ENCODE data around the gene ARL6.

The ARL6 gene

GRCh38 chr3:97804471-97804870 lies 39.9 kb downstream of the ARL6 start:
- H3K4me3 Mint-ChIP-seq, result no peak overlapping the region
- H3K9me3 Mint-ChIP-seq, result no peaks in the 10 kb centered on the region
- peaks cover 2% of the 10 kb centered on the region for H3K36me3 Mint-ChIP-seq
- no peak for DNase-seq (ENCODE audit: low spot score in 2 of 2)
- H3K4me1 Mint-ChIP-seq, result no peaks in the 10 kb centered on the region
- H3K27ac Mint-ChIP-seq, result no peak overlapping the region
- H3K27me3 Mint-ChIP-seq, result no peaks in the 10 kb centered on the region
- ATAC-seq (ENCODE audit: low read depth), result no peak

DNA sequence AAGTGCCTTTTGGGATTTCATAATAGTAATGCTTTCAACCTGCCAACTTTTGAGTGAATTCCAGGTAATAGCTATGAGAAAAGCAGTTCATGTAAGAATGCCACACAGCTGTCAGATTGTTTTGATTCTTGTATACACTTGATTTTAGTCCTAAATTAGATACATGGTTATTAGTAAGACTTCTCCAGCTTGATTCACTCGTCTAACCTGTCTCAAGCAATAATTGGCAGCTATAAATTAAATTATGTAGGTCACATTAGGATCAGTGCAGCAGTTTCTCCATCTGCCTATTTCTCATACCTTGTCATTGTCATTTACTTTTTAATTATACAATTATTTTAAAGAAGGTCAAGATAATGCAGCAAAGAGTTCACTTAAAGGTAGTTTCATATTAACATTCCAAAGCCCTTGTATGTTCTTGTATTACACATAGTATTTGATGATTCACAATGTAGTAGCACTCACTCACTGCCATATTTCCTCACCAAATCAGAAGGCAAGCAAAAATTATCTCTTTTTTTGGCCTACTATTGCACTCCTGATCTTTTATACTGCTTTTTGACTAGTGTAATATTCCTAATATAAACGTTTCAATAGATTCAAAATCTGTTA lies 46.3 kb downstream of the ARL6 start:
- no peak overlapping the region for H3K4me3 Mint-ChIP-seq

DNA sequence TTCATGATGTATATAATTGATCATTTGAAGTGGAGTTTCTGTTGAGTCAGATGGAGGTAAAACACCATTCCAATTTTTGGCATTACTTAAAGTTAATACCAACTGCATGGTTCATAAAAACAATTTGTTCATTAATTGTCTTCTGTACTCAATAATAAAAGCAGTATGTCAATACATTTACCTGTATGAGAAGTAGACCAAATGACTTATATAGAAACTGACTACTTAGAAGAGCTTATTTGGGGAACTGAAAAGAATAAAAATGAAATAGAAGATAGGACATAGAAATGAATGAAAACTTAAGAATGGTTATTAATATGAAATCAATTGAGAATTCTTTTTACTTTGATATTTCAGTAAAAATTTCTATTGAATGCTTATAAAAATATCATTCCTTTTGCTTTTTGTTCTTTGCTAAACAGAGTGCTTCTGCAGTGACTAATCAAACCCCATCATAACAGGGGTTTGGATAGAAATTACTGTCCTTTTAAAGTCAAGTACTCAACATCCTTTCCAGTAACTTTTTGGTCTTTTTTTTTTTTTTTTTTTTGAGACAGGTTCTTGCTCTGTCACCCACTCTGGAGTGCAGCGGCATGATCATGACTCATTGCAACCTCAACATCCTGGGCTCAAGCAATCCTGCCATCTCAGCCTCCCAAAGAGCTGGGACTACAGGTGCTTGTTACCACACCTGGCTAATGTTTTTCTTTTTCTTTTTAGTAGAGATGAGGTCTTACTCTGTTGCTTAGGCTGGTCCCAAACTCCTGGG lies 50.8 kb downstream of the ARL6 start:
- Mint-ChIP-seq H3K36me3 (no peaks in the 10 kb centered on the region), H3K4me1 (no peaks in the 10 kb centered on the region), H3K4me3 (no peak overlapping the region), H3K9me3 (no peaks in the 10 kb centered on the region), H3K27ac (no peak overlapping the region), H3K27me3 (peaks cover 7% of the 10 kb centered on the region)
- ATAC-seq (ENCODE audit: low read depth) (no peak), DNase-seq (ENCODE audit: low spot score in 2 of 2) (no peak)

More for the DNA sequence above, 46.3 kb downstream of the ARL6 start:
- Mint-ChIP-seq H3K4me1 (no peaks in the 10 kb centered on the region), H3K9me3 (no peaks in the 10 kb centered on the region), H3K27me3 (no peaks in the 10 kb centered on the region), H3K36me3 (no peaks in the 10 kb centered on the region), H3K27ac (no peak overlapping the region)
- ATAC-seq (ENCODE audit: low read depth) (no peak), DNase-seq (ENCODE audit: low spot score in 2 of 2) (no peak)

DNA sequence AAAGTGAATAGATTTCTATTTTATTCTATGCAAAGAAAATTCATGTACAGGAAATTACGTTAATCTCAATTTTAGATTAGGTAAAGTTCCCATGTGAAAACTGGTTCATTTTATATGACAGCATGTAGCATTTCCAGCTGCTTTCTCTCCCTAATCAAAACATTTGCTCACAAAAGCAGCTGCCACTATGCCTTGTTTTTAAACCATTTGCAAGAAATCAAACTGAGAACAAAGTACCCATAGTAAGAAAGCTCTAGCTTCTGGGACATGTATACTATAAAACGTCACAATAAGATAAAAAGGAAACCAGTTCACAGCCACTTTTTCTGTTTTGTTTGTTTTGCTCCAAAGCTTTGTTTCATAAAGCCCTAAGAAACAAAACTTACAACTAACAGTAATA lies 52.3 kb downstream of the ARL6 start:
- H3K36me3 Mint-ChIP-seq, result no peaks in the 10 kb centered on the region
- H3K27me3 Mint-ChIP-seq, result peaks cover 10% of the 10 kb centered on the region
- DNase-seq (ENCODE audit: low spot score in 2 of 2) (no peak), ATAC-seq (ENCODE audit: low read depth) (no peak)
- no peaks in the 10 kb centered on the region for H3K9me3 Mint-ChIP-seq
- H3K4me1 Mint-ChIP-seq, result no peaks in the 10 kb centered on the region
- H3K4me3 Mint-ChIP-seq, result no peak overlapping the region
- no peak overlapping the region for H3K27ac Mint-ChIP-seq

- Mint-ChIP-seq H3K4me1 (peaks cover 6% of the 10 kb centered on the region), H3K9me3 (no peaks in the 10 kb centered on the region), H3K4me3 (no peak overlapping the region), H3K36me3 (no peaks in the 10 kb centered on the region), H3K27ac (no peak overlapping the region), H3K27me3 (peaks cover 13% of the 10 kb centered on the region)
- no peak for DNase-seq (ENCODE audit: low spot score in 2 of 2)
- ATAC-seq (ENCODE audit: low read depth), result no peak
Observed at GRCh38 chr3:97817965-97818364, 53.4 kb downstream of the ARL6 start.

DNA sequence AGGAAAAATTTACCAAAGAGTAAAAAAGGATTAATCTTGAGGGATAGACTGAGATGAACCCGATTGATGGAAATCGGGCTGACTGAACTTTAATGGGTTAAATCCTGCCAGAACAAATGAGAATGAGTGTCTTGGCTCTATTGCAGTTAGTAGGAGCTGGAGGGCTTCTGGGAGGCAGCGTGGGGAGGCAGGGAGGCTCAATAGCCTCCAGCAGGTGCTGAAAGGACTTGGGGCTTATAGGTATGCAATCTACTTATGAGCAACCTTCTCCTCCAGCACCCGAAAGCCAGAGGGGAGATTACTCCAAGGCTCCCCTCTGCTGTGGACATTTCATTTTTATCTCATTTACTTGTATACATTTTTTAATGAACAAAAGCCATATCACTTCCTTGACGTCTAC lies 56.2 kb downstream of the ARL6 start:
- no peak for ATAC-seq (ENCODE audit: low read depth)
- H3K4me1 Mint-ChIP-seq, result peaks cover 15% of the 10 kb centered on the region

GRCh38 chr3:97821287-97821773 lies 56.8 kb downstream of the ARL6 start:
- Mint-ChIP-seq H3K27ac (no peak overlapping the region), H3K27me3 (peaks cover 21% of the 10 kb centered on the region), H3K4me1 (peaks cover 15% of the 10 kb centered on the region), H3K36me3 (no peaks in the 10 kb centered on the region), H3K9me3 (no peaks in the 10 kb centered on the region), H3K4me3 (peak overlapping the region; percentile 90)
- ATAC-seq (ENCODE audit: low read depth) (peak; percentile 45), DNase-seq (ENCODE audit: low spot score in 2 of 2) (no peak)

More for the DNA sequence above, 56.2 kb downstream of the ARL6 start:
- H3K4me3 Mint-ChIP-seq, result peak overlapping the region; percentile 90
- no peaks in the 10 kb centered on the region for H3K9me3 Mint-ChIP-seq
- peaks cover 21% of the 10 kb centered on the region for H3K27me3 Mint-ChIP-seq
- H3K36me3 Mint-ChIP-seq, result no peaks in the 10 kb centered on the region
- H3K27ac Mint-ChIP-seq, result no peak overlapping the region
- no peak for DNase-seq (ENCODE audit: low spot score in 2 of 2)

DNA sequence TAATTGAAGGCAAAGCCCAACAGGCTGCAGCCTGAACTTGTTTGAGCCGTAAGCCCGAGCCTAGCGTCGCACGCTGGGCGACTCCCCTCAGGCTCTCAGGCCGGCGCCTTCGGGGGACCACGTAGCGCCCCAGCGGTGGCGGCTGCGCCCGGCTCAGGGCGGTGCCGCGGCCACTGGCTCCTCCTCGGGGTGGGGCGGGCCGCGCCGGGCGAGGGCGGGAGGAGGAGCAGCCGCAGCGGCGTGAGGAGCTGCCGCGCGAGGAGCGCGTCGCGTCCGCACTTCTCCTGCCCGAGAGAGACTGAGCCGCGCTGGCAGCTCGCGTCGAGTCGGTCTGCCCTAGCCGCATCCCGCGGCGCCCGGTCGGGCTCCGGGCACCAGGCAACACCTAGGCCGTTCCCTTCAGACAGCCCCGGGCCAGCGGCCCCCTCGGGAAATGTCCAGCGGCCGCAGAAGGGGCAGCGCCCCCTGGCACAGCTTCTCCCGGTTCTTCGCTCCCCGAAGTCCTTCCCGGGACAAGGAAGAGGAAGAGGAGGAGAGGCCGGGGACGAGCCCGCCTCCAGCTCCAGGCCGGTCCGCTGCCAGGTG lies 57.3 kb downstream of the ARL6 start, which contains the start of gene CRYBG3:
TSS of gene CRYBG3 (plus strand) at position 238 of the 585 bp plus-strand sequence. CDS start at position 434, 196 bp downstream.
- Mint-ChIP-seq H3K36me3 (no peaks in the 10 kb centered on the region), H3K9me3 (no peaks in the 10 kb centered on the region), H3K4me3 (peak within 1 kb of the TSS; percentile 90), H3K27ac (peak within 1 kb of the TSS; percentile 13), H3K27me3 (peaks cover 20% of the 10 kb centered on the region), H3K4me1 (peaks cover 15% of the 10 kb centered on the region)
- peak; percentile 74 to 77 for DNase-seq (ENCODE audit: low spot score in 2 of 2)
- ATAC-seq (ENCODE audit: low read depth), result peak; percentile 96

DNA sequence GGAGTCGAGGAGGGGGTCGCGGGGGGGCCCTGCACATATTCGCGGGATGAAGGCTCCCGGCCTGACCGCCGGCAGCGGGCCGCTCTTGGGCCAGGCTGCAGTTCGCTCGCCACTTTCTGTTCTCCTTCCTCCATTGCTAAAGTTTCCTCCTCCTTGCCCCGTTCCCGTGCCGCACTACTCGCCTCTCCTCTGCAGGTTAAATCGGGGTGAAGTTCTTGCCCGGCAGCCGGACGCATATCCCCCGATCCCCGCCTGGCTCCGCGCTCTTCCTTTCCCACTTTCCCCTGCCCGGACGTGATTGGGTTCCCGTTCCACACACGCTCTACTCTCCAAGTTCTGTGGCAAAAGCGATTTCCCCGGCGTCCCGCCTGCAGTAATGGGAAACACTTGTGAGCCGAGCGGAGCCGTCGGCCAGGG lies 57.8 kb downstream of the ARL6 start:
- Mint-ChIP-seq H3K27ac (peak overlapping the region; percentile 13), H3K9me3 (no peaks in the 10 kb centered on the region), H3K27me3 (peaks cover 20% of the 10 kb centered on the region), H3K4me1 (peaks cover 15% of the 10 kb centered on the region), H3K36me3 (no peaks in the 10 kb centered on the region), H3K4me3 (peak overlapping the region; percentile 90)
- ATAC-seq (ENCODE audit: low read depth) (peak; percentile 13), DNase-seq (ENCODE audit: low spot score in 2 of 2) (peak in 1 of 2 donors; percentile 4)

GRCh38 chr3:97823046-97824004 lies 58.8 kb downstream of the ARL6 start:
- Mint-ChIP-seq H3K27ac (peak overlapping the region; percentile 29), H3K36me3 (no peaks in the 10 kb centered on the region), H3K4me3 (peak overlapping the region; percentile 90), H3K27me3 (peaks cover 20% of the 10 kb centered on the region), H3K4me1 (peaks cover 15% of the 10 kb centered on the region), H3K9me3 (no peaks in the 10 kb centered on the region)
- no peak for ATAC-seq (ENCODE audit: low read depth)
- peak in 1 of 2 donors; percentile 10 for DNase-seq (ENCODE audit: low spot score in 2 of 2)

DNA sequence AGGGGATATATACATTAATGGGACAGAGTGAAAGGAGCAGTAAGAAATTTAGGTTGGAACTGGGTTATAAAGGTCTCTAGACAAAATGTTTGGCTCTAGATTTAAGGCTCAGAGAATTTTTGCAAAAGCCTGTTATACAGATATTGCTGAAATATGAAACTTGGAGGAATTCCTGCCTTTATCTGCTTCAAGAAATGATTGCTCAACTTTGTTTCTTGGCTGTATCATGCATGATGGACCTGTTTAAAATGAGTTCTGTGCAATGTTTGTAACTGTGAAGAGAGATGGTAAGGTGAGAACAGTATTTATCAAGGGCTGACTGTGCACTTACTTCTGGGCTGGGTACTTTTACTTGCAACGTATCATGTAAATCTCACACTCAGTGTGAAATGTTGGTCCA lies 60.5 kb downstream of the ARL6 start:
- no peaks in the 10 kb centered on the region for H3K9me3 Mint-ChIP-seq
- H3K36me3 Mint-ChIP-seq, result no peaks in the 10 kb centered on the region
- no peak for ATAC-seq (ENCODE audit: low read depth)
- no peak for DNase-seq (ENCODE audit: low spot score in 2 of 2)
- H3K4me1 Mint-ChIP-seq, result peaks cover 15% of the 10 kb centered on the region
- no peak overlapping the region for H3K27ac Mint-ChIP-seq
- peaks cover 17% of the 10 kb centered on the region for H3K27me3 Mint-ChIP-seq
- no peak overlapping the region for H3K4me3 Mint-ChIP-seq

DNA sequence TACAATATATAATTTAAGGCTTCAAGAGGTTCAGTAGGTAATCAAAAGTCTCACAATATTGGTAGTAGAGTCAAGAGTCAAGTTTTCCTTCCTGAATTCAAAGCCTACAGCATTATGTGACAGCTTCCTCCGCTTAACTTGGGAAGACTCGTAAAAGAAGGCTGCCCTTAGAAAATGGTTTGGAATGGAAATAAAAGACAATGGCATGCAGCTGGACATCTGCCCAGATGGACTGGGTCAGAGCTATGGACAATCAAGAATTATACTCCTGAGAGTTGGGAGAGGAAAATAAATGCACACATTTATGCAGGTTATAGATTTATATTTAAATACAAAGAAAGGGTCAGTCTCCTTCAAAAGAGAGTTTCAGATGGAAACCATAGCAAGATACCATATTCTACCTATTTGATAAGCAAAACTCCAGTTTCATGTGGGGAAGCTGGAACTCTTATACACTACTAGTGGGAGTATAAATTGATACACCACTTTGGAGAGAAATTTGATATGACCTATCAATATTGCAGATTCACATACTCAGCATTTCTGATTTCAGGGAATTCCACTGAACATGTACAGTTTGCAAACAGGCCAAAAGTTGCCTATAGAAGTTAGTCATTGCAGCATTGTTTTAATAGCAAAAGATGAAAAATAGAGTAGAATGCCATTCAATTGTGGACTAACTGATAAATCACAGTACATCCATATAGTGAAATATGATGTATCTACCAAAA lies 63.3 kb downstream of the ARL6 start:
- Mint-ChIP-seq H3K4me1 (peaks cover 9% of the 10 kb centered on the region), H3K27me3 (peaks cover 10% of the 10 kb centered on the region), H3K4me3 (no peak overlapping the region), H3K27ac (no peak overlapping the region), H3K9me3 (peaks cover 6% of the 10 kb centered on the region), H3K36me3 (no peaks in the 10 kb centered on the region)
- ATAC-seq (ENCODE audit: low read depth), result no peak
- DNase-seq (ENCODE audit: low spot score in 2 of 2), result no peak

DNA sequence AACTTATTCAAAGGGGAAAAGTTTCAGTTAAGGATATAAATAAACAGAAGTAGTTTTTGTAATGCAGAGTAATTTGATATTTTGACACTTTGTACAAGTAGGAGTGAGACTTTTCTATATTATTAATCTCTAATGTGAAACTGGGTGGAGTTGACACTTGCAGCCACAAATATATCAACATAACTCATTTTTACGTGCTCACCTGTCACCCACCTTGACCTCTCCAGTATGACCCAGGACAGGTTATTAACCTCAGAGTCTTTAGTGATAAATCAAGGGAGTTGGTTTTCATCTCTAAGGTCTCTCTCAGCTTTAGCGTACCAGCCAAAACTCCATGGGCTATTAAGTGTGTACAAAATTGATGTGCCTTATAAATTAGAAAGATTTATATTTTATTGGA lies 64.6 kb downstream of the ARL6 start:
- no peak overlapping the region for H3K4me3 Mint-ChIP-seq
- no peak for ATAC-seq (ENCODE audit: low read depth)
- H3K27ac Mint-ChIP-seq, result no peak overlapping the region
- no peaks in the 10 kb centered on the region for H3K36me3 Mint-ChIP-seq
- peaks cover 6% of the 10 kb centered on the region for H3K9me3 Mint-ChIP-seq
- no peak for DNase-seq (ENCODE audit: low spot score in 2 of 2)
- peaks cover 2% of the 10 kb centered on the region for H3K4me1 Mint-ChIP-seq
- H3K27me3 Mint-ChIP-seq, result peaks cover 7% of the 10 kb centered on the region
